ENCODE data around the gene TREX2. TPM values are rescaled to one million over a fixed set of nuclear protein-coding genes. Genes with fewer than 3 reads are reported as not detected.
A peak's percentile ranks its signal among the peaks of the same experiment; 100 is the strongest.

TREX2 gene
- total and polyA plus RNA-seq, 8 donors, result 0.55 to 1.4 (median 0.92) TPM

GRCh38 chrX:153433161-153433680 lies 12.6 kb downstream of the TREX2 start:
- H3K27me3 ChIP-seq, result no peaks in the 10 kb centered on the region
- intact Hi-C loops (cut with DNase I), result no loop called here

GRCh38 chrX:153430796-153431195 lies 15.1 kb downstream of the TREX2 start:
- Histone ChIP-seq H3K36me3 (no peaks in the 10 kb centered on the region), H3K27me3 (no peaks in the 10 kb centered on the region), H3K9me3 (no peaks in the 10 kb centered on the region), H3K4me3 (no peak overlapping the region), H3K4me1 (no peaks in the 10 kb centered on the region), H3K27ac (no peak overlapping the region)
- DNase-seq (no peak), ATAC-seq (no peak)
- TF ChIP-seq CTCF (IDR thresholded peaks at IDR 0.05), result no peak
- intact Hi-C loops (cut with DNase I), result no loop called here

More at GRCh38 chrX:153433161-153433680, 12.6 kb downstream of the TREX2 start:
- Histone ChIP-seq H3K4me3 (no peak overlapping the region), H3K27ac (no peak overlapping the region), H3K4me1 (no peaks in the 10 kb centered on the region), H3K9me3 (no peaks in the 10 kb centered on the region), H3K36me3 (no peaks in the 10 kb centered on the region)
- ATAC-seq, result no peak
- DNase-seq, result no peak
- TF ChIP-seq CTCF (IDR thresholded peaks at IDR 0.05), result no peak

GRCh38 chrX:153426204-153426603 lies 19.7 kb downstream of the TREX2 start:
- no peaks in the 10 kb centered on the region for H3K9me3 ChIP-seq
- ATAC-seq (no peak), DNase-seq (no peak)
- no peaks in the 10 kb centered on the region for H3K27me3 ChIP-seq
- intact Hi-C loops (cut with DNase I), result no loop called here
- no peak for TF ChIP-seq CTCF (IDR thresholded peaks at IDR 0.05)
- no peak overlapping the region for H3K4me3 ChIP-seq
- peaks cover 0 to 8% of the 10 kb centered on the region in 2 donors for H3K36me3 ChIP-seq
- no peaks in the 10 kb centered on the region for H3K4me1 ChIP-seq
- H3K27ac ChIP-seq, result no peak overlapping the region

- Histone ChIP-seq H3K27ac (no peak overlapping the region), H3K27me3 (no peaks in the 10 kb centered on the region), H3K9me3 (no peaks in the 10 kb centered on the region), H3K4me3 (no peak overlapping the region), H3K4me1 (no peaks in the 10 kb centered on the region), H3K36me3 (peaks cover 0 to 23% of the 10 kb centered on the region in 2 donors)
- no peak for TF ChIP-seq CTCF (IDR thresholded peaks at IDR 0.05)
- DNase-seq, result peak in 2 of 4 donors; percentile 24 to 72
- peak; percentile 32 for ATAC-seq
- intact Hi-C loops (cut with DNase I), result no loop called here
Observed at GRCh38 chrX:153423652-153424051, 22.2 kb downstream of the TREX2 start.

GRCh38 chrX:153421856-153422255 lies 24.0 kb downstream of the TREX2 start:
- Histone ChIP-seq H3K27me3 (no peaks in the 10 kb centered on the region), H3K4me1 (no peaks in the 10 kb centered on the region), H3K9me3 (no peaks in the 10 kb centered on the region), H3K36me3 (peaks cover 0 to 23% of the 10 kb centered on the region in 2 donors), H3K27ac (no peak overlapping the region), H3K4me3 (no peak overlapping the region)
- DNase-seq (no peak), ATAC-seq (no peak)
- TF ChIP-seq CTCF (IDR thresholded peaks at IDR 0.05), result no peak
- intact Hi-C loops (cut with DNase I), result no loop called here

All from left lung (tissue), 10 donors.